ENCODE data around the gene CD48. TPM values are rescaled to one million over a fixed set of nuclear protein-coding genes. Genes with fewer than 3 reads are reported as not detected.

CD48 gene
- total RNA-seq, 1 donor from 2014 or later, result not detected

DNA sequence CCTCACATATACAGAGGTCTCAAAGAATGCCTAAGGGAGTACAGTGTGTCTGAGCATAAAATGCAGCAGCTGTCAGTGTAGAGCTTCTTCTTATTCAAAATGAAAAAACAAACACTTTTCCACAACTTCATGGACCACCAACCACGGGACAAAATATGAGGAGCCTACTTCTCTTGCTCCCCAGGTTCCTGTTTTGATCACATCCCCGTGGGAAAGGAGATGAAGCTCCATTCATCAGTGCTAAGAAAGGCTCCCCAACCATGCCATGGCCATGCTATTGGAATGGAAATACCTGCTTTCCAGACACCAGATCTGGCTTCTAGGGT, 383 bp downstream of the CD48 start:
- no peak for DNase-seq (ENCODE audit: low spot score, unreplicated experiment)
- no peak overlapping the region for H3K27ac Mint-ChIP-seq
- no peaks in the 10 kb centered on the region for H3K9me3 Mint-ChIP-seq (ENCODE audit: low read depth)
- TF ChIP-seq, protein P1, sequence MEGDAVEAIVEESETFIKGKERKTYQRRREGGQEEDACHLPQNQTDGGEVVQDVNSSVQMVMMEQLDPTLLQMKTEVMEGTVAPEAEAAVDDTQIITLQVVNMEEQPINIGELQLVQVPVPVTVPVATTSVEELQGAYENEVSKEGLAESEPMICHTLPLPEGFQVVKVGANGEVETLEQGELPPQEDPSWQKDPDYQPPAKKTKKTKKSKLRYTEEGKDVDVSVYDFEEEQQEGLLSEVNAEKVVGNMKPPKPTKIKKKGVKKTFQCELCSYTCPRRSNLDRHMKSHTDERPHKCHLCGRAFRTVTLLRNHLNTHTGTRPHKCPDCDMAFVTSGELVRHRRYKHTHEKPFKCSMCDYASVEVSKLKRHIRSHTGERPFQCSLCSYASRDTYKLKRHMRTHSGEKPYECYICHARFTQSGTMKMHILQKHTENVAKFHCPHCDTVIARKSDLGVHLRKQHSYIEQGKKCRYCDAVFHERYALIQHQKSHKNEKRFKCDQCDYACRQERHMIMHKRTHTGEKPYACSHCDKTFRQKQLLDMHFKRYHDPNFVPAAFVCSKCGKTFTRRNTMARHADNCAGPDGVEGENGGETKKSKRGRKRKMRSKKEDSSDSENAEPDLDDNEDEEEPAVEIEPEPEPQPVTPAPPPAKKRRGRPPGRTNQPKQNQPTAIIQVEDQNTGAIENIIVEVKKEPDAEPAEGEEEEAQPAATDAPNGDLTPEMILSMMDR (IDR thresholded peaks at IDR 0.05; ENCODE audit: unreplicated experiment), result no peak
- no peaks in the 10 kb centered on the region for H3K36me3 Mint-ChIP-seq (ENCODE audit: insufficient read depth)
- no peak overlapping the region for H3K4me3 Mint-ChIP-seq (ENCODE audit: low read depth)
- no peaks in the 10 kb centered on the region for H3K4me1 Mint-ChIP-seq (ENCODE audit: low read depth)
- no peaks in the 10 kb centered on the region for H3K27me3 Mint-ChIP-seq

DNA sequence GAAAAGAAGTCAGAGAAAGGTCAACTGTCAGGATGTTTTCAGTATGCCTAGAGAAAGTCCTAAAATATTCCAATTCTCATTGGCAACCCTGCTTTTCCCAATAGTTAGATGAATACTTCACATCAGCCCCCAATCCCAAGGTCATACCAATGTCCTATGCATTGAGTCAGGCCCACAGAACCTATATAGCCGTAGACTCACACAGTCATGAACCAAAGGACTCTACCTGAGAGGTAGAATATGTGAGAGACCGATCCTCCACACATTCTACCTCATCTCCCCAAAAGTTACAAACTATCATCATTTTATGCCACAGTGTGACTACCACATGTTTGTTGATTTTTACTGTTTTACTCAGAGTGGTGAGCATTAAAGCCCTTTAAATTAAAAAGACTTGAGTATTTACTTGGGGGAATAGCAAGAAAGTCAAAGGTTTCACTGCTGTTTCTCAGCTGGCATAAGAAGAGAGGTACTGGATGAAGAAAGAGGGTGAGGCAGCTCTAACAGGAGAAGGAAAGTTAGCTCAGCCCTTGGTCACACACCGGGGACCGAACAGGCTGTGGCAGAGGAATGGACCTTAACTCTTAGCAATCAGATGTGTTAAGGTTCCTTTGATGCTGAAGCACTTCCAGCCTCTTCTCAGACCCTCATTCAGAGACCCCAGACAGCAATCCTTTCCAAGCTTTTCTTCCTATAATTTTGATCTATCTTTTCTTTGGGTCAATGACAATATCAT, 937 bp downstream of the CD48 start:
- no peaks in the 10 kb centered on the region for H3K27me3 Mint-ChIP-seq
- no peaks in the 10 kb centered on the region for H3K4me1 Mint-ChIP-seq (ENCODE audit: low read depth)
- no peaks in the 10 kb centered on the region for H3K9me3 Mint-ChIP-seq (ENCODE audit: low read depth)
- TF ChIP-seq, protein P1 (IDR thresholded peaks at IDR 0.05; ENCODE audit: unreplicated experiment), result no peak
- no peak overlapping the region for H3K4me3 Mint-ChIP-seq (ENCODE audit: low read depth)
- H3K27ac Mint-ChIP-seq, result no peak overlapping the region
- H3K36me3 Mint-ChIP-seq (ENCODE audit: insufficient read depth), result no peaks in the 10 kb centered on the region
- no peak for DNase-seq (ENCODE audit: low spot score, unreplicated experiment)

DNA sequence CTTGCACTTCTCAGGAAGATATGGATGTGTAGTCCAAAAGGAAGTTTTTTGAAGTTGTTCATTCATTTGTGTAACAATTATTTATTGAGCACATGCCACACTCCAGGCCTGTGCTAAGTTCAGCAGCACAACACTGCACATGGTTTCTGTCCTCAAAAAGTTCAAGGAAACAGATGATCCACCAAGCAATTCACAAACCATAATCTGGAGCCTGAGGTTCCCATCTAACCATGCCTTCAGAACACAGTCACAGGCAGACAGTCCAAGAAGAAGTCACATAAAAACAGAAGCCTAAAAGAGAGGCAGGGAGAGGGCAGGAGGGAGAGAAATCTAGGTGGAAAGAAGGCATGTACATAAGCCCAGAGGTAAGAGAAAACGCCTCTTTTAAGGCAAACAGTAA, 1.9 kb downstream of the CD48 start:
- no peaks in the 10 kb centered on the region for H3K9me3 Mint-ChIP-seq (ENCODE audit: low read depth)
- H3K27me3 Mint-ChIP-seq, result no peaks in the 10 kb centered on the region
- TF ChIP-seq, protein P1 (IDR thresholded peaks at IDR 0.05; ENCODE audit: unreplicated experiment), result no peak
- no peak for DNase-seq (ENCODE audit: low spot score, unreplicated experiment)
- no peak overlapping the region for H3K4me3 Mint-ChIP-seq (ENCODE audit: low read depth)
- no peak overlapping the region for H3K27ac Mint-ChIP-seq
- no peaks in the 10 kb centered on the region for H3K4me1 Mint-ChIP-seq (ENCODE audit: low read depth)
- no peaks in the 10 kb centered on the region for H3K36me3 Mint-ChIP-seq (ENCODE audit: insufficient read depth)

DNA sequence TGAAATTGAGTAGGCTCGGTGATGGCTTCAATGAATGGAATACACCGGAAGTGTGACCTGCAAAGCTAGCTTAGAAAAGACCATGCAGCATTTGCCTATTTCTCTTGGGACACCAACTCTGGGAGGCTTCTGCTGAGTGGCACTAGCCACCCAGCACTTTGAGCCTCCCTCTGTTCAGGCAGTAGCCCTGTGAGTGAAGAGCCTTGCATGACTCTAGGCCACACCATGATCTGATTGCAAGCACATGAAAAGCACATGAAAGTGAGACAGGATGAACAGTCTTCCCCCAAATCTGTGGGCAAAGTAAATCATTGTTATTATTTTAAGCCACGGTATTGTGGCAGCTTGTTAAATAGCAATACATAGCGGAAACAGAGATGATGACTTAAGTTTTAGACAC, 2.8 kb downstream of the CD48 start:
- no peak overlapping the region for H3K27ac Mint-ChIP-seq
- no peak for DNase-seq (ENCODE audit: low spot score, unreplicated experiment)
- no peaks in the 10 kb centered on the region for H3K9me3 Mint-ChIP-seq (ENCODE audit: low read depth)
- H3K4me1 Mint-ChIP-seq (ENCODE audit: low read depth), result no peaks in the 10 kb centered on the region
- TF ChIP-seq, protein P1 (IDR thresholded peaks at IDR 0.05; ENCODE audit: unreplicated experiment), result no peak
- no peaks in the 10 kb centered on the region for H3K36me3 Mint-ChIP-seq (ENCODE audit: insufficient read depth)
- H3K27me3 Mint-ChIP-seq, result peaks cover 2% of the 10 kb centered on the region
- no peak overlapping the region for H3K4me3 Mint-ChIP-seq (ENCODE audit: low read depth)

DNA sequence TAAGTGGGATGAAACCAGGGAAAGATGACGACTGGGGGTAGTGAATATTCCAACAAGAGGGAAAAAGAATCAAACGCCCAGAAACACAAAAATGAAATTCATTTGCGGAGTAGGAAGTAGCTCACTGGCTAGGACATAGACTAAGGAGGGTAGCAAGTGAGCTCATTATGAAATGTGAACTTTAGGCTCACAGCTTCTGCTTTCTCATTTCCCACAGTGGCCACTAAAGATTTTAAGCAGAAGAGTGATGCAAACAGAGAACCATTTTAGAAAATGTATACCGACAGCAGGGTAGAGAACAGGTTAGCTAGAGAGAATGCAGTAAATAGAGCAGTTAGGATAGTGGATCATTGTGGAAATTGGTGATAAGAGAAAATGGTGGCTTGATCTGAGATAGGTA, 3.5 kb downstream of the CD48 start:
- Mint-ChIP-seq H3K27me3 (peaks cover 6% of the 10 kb centered on the region), H3K4me3 (ENCODE audit: low read depth) (no peak overlapping the region), H3K36me3 (ENCODE audit: insufficient read depth) (no peaks in the 10 kb centered on the region), H3K4me1 (ENCODE audit: low read depth) (no peaks in the 10 kb centered on the region), H3K27ac (no peak overlapping the region), H3K9me3 (ENCODE audit: low read depth) (no peaks in the 10 kb centered on the region)
- DNase-seq (ENCODE audit: low spot score, unreplicated experiment), result no peak
- TF ChIP-seq, protein P1 (IDR thresholded peaks at IDR 0.05; ENCODE audit: unreplicated experiment), result no peak

All from progenitor cell of endocrine pancreas (in vitro differentiated cells).